ENCODE results near the gene TNFRSF13B.
"Not testable (repeated sequence)": the region's sequence is repeated elsewhere in the genome, so short reads cannot be mapped to it uniquely, and the experiment has no call there.

Gene TNFRSF13B

GRCh38 chr17:17004997-17005614, 33.2 kb upstream of the TNFRSF13B start:
- not testable (repeated sequence) for DNase-seq (ENCODE audit: low read depth)

DNA sequence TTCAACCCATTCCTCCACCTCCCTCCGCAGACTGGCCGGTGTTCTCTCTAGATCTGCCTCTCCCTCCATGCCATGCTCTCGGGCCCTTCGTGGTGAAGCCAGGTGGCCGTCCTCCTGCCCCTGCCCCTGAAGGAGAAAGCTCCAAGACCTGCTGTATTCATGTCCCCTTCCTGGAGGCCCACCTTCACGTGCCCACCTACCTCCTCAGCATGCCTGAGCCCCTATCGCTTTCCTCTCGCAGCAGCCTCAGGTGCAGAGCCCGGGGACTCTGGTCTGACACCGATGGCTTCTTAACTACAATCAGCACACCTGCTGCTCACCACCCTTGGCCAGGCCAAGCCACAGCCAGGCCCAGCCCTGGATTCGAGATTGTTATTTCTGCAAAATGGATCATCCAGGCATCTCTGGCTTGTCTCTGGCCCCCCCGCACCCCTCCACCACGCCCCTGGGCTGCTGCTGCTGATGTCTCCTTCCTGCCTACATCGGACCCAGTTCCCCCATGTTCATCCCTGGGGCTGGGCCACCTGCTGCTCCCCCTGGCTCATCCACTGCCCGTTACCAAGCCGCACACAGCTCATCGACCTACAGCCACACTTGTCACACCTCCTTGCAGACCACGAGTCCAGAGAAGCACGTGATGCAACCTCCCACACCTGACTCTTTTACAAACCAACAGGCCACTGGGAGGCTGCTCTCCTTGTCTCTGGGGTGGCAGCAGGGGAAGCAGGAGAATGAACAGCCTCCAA, 32.5 kb upstream of the TNFRSF13B start:
- DNase-seq (ENCODE audit: low read depth), result no peak

DNA sequence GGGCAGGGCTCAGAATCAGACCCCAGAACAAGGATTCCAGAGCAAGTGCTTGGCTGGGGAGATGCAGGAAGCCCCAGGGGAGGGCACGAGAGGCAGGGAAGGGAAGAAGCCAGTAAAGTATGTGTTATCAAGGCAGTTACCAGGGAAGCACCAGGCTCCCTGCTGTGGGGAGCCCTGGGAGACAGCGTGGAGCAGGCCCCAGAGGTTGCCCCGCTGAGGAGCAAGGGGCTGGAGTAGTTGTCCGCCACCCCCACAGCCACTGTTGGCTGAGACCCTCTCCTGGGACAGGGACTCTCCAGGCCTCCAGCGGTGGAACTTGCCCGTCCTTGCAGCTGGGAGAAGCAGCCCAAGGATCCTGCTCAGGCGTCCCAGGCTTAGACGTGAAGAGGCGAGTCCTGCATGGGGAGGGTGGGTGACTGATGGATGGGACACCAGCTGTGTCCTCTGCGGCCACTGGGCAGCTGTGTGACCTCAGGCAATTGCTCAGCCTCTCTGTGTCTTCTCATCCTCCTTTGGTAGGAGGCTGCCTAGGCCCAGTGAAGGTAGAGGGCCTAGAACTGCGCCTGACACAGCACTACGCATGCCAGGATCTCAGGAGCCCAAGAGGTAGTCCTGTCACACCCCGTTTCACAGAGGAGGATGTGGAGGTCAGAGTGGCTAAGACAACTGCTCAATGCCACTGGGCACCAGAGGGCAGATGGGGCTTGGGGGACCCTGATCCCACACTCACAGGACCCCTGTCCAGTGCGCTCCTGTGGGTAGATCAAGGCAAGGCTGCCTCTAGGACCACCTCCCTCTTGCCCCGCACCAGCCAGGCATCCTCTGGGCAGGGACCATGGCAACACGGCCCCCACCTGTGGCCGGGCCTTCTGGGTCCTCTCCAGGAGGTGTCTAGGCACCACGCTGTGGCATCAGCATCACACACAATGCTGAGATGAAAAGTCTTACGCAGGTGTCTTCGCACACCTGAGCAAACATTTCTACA, 31.1 kb upstream of the TNFRSF13B start:
- DNase-seq (ENCODE audit: low read depth), result not testable (repeated sequence)

DNA sequence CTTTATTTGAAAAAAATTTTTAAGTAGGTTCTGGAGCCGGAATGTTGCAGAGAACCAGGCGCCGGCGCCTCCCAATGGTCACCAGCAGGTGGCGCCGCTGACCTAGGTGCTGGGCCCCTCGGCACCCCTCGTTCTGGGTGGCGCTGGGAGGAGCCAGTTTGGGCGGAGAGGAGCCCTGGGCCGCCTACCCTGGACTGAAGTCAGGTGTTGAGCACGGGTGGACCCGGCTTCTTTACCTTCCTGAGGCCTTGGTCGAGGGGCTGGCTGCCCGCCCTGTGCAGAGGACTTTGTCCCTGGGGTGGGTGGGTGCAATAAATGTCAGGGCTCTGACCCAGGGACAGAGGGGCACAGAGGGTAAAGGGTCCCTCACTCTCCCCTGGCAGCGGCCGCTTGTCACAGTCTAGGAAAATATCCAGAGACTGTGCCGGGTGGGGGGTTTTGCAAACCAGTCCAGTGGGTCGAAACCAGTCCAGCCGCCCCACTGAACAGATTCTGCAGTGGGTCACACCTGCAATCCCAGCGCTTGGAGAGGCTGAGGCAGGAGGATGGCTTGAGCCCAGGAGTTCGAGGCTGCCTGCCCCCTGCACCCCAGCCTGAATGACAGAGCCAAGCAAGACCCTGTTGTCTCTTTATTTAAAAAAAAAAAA, 30.1 kb upstream of the TNFRSF13B start:
- DNase-seq (ENCODE audit: low read depth), result peak; percentile 46

DNA sequence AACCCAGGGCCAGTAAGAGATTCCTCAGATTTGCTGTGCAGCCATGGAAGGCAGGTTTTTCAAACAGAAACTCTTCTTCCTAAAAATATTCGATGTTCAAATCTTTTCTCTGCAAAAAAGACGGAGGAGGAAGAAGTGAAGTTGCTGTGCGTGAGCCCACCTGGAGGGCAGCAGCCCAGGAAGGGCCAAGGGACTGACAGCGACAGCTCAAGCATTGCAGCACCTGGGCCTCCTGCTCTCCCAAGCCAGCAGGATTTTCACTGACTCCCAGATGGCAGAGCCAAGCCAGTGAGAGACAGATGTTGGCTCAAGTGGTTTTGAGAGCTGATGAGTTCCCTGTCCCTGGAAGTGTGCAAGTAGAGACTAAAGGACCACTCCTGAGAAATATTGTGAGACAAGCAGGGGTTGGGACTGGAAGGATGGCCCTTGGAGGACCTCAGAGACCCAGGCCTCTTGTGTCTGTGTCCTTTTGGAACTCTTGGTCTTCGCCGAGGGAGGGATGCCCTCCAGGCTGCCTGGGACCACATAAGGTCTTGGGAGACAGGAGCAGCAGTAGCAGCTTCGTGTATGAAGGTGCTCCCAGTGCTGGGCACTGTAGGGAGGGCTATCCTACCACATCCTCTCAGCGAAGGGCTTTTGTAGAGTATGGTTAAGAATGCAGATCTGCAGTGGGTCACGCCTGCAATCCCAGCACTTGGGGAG, 29.3 kb upstream of the TNFRSF13B start:
- DNase-seq (ENCODE audit: low read depth), result no peak

DNA sequence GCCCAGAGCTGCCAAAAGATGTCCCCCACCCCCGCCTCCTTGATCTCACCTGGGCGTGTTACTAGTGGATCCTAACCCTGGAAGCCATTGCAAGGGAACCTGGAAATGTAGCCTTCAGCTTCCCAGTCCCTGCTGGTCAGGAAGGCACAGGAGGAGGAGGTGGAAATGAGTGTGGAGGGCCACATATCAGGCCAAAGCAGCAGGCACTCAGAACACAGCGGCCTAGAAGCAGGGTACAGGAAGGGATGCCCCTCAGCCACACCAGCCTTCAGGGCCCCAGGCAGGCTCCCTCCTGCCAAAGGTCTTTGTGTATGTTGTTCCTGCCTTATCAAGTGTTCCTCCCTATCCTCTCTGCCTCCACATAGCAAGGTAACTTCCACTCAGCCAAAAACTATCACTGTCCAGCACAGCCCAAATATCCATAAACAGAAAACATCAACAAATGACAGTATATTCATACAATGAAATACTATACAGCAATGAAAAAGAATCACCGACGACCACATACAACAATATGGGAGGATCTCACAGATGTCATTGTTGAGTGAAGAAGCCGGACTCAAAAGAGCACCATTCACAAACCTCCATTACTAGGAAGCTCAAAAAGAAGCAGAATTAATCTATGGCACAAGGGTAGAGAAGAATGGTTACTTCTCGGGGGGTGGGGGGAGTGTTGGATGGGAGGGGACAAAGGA, 28.2 kb upstream of the TNFRSF13B start:
- no peak for DNase-seq (ENCODE audit: low read depth)

- DNase-seq (ENCODE audit: low read depth), result peak; percentile 31
These were observed 25.9 kb upstream of the TNFRSF13B start for GRCh38 chr17:16997514-16998429.

DNA sequence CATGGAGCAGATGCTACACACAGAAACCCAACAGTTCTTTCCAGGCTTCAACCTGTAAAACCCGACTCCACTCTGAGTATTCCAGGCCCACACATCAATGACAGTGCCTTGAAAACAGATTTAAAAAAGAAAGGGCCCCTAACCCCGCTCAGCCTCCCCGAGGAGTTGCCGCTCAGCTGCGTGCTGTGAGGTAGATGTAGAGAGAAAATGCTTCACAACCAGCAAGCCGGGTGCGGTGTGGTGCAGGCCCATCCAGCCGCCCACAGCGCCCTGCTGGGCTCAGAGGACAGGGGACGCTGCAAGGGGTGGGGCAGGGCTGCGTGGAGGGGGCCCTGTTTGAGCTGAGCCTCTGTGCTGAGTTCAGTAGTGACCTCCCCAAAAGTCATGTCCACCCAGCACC, 24.8 kb upstream of the TNFRSF13B start:
- DNase-seq (ENCODE audit: low read depth), result not testable (repeated sequence)

DNA sequence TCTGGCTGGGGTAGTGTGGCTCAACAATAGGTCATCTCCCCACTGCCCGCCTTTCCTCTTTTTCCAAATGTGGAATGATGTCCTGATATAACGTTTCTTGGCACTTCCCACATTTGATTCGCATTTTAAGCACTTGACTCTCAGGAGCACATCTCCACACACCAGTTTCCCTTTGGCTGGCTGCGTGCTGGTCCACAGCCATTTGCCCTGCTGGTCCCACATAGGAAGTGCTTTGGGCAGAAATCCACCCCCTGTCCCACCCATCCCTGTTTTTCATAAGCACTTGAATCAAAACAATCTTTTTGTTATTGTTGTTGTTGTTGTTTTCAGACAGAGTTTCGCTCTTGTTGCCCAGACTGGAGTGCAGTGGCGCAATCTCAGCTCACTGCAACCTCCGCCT, 24.0 kb upstream of the TNFRSF13B start:
- no peak for DNase-seq (ENCODE audit: low read depth)

DNA sequence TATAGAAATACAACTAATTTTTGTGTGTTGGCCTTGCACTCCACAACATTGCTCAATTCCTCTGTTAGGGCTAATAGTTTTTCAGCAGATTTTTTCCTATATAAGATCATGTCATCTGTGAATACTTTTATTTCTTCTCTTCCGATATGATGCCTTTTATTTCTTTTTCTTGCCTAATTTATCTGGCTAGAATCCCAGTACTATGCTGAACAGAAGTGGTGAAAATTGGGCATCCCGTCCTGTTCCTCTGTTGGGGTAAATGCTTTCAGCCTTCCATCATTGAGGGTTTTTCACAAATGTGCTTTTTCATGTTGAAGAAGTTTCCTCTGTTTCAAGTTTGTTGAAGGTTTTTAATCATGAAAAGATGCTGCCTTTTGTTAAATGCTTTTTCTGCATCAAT, 22.7 kb upstream of the TNFRSF13B start:
- DNase-seq (ENCODE audit: low read depth), result no peak

- DNase-seq (ENCODE audit: low read depth), result peak; percentile 17
These were observed 19.6 kb upstream of the TNFRSF13B start for GRCh38 chr17:16991349-16992009.

DNA sequence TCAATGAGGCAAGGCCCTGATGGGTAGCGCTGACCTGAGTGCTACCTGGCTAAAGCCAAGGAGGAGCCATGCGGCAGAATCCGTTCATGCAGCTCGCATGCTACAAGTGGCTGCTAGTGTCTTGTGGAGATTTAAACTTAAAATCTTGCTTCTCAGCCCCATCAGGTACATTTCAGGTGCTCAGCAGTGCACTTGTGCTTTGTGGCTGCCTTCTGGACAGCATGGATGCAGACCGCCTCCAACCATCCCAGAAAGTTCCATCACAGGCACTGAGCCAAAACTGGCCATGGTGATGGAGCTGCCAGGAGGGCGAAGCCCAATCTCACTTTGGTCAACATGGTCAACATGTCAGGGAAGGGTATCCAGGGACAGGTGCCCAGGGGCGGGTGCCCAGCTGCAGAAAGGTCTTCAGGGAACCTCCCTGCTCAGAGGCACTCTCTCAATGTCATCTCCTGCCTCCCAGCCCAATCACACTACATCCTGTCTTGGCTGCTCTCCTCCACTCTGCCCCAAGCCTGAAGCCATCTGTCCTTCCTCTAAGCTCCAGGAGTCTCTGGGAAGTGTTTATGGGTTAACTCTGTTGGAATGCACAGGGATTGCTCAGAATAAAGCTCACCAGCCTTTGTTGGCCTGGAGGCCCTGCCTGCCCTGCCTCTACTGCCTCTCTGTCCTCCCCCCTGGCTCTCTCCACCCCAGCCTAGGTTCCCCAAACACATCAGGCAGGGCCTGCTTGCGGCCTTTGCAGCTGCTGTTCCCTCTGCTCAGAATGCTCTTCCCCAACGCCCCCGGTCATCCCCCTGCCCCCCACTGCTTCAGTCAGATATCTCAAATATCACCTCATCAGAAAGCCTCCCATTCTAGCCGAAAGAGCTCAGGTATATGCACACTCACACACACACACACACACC, 18.3 kb upstream of the TNFRSF13B start:
- DNase-seq (ENCODE audit: low read depth), result no peak

DNA sequence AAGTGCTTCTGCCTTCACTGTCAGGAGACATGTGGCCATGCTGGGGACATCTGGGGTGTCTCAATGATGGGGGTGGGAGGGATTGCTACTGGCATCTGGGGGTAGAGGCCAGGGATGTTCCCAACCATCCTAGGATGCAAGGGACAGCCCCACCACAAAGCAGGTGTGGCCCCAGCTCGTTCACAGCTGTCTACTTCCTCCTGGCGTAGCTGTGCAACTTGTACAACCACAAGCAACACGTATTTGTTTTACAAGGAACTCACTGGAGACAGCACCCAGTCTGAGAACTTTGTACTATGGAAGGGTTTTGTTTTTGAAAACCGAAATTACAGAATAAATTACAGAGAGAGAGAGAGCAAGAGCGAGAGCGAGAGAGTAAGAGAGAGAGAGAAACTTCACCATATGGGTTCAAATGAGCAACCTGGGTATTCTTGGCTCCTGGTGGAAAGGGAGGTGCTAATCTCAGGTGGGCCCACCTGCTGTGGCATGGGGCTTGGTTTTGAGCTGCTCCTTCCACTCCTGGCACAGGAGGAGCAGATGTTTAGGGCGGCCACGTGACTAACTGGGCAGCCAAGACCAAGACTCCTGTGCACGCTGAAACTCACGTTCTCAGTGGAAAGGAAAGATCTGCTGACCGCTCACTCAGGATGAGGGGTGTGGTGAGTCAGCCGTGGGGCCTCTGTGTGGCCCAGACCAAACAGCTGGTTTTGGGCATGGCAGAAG, 17.5 kb upstream of the TNFRSF13B start:
- no peak for DNase-seq (ENCODE audit: low read depth)

- no peak for DNase-seq (ENCODE audit: low read depth)
These were observed 16.9 kb upstream of the TNFRSF13B start for GRCh38 chr17:16988749-16989229.

DNA sequence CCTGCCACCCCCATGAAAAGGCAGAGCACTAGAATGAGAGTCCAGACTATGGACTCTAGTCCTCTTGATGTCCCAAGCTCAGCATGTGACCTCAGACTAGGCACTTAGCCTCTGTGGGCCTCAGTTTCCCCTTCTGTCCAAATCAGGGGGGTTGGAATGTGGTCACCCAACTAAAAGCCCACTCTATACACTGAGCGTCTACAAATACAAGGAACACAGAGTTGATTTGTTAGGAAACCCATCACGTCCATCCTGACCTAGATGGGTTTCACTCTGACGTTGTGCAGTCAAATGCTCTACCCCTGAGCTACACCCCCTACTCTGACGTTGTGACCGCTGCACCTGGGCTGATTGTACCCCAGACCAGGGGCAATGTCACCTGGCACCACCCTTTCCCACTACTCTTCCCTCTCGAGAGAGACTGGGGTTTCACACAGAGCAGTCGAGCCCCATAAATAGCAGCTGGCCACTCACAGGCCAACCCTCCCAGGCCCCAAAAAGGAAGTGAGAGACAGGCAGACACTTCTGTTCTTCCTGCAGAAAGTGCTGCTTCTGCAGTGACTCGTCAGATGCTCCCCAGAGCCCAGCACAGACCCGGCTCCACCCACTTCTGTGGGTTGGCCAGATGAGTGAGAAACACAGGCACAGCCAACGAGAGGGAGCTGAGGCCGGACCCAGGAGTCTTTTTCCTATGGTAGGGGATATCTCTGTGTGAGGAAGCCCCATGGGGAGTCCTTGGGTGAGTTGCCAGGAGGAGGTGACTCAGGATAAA, 16.1 kb upstream of the TNFRSF13B start:
- peak; percentile 10 for DNase-seq (ENCODE audit: low read depth)

DNA sequence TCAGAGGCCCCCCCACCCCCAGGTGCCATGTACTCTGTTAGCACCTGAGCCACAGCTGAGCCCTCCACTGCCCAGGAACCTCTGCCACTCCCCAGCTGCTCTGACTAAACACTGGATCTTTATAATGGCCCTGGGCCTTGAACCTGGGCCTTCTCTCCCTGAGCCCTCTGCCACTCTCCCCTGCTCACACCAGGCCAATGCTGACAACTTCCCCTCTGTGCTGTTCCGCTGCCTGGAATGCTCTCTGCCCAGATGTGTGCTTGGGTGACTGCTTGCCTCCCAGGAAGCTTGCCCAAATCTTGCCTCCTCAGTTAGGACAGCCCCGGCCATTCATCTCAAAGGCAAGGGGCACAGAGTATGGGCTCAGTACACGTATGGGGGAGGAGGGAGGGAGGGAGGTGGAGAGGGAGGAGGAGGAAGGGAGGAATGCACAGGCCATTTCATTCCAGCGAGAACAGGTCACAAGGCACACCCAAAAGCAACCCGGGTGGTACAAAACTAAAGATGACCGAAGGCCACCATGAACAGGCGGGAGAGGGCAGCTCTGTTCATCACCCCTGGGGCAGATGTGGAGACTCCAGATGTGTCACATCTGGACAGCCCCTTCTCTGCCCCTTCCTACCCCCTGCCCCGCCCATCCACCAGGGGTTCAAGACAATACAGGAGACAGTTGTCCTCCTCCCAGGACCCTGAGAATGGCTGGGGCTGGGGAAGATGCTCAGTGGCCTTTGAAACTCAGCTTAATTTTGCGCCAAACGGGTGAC, 15.3 kb upstream of the TNFRSF13B start:
- DNase-seq (ENCODE audit: low read depth), result no peak
